Measurements from ENCODE around the gene NAA25.

DNA sequence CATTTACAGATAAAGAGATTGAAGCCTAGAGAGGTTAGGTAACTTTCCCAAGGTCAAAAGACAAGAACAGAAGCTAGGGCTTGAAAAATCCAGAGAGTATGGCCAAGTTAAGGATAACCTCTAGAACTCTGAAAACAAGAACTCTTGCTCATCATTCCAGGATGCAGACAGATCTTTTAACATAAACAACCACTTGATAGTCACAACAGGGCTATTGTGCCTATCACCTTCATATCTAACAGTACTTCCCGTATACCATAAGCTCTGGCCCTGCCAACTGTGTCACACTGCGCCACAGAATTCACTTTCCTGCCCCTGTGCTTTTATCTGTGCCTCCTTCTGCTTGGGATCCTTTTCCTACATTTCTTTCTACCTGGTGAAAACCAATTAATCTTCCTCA lies 77.1 kb downstream of the NAA25 start:
- TF ChIP-seq EZH2 (IDR thresholded peaks at IDR 0.05; ENCODE audit: borderline replicate concordance, insufficient read depth, low read depth, low read length, poor library complexity, severe bottlenecking), result no peak
- TF ChIP-seq, protein P1, sequence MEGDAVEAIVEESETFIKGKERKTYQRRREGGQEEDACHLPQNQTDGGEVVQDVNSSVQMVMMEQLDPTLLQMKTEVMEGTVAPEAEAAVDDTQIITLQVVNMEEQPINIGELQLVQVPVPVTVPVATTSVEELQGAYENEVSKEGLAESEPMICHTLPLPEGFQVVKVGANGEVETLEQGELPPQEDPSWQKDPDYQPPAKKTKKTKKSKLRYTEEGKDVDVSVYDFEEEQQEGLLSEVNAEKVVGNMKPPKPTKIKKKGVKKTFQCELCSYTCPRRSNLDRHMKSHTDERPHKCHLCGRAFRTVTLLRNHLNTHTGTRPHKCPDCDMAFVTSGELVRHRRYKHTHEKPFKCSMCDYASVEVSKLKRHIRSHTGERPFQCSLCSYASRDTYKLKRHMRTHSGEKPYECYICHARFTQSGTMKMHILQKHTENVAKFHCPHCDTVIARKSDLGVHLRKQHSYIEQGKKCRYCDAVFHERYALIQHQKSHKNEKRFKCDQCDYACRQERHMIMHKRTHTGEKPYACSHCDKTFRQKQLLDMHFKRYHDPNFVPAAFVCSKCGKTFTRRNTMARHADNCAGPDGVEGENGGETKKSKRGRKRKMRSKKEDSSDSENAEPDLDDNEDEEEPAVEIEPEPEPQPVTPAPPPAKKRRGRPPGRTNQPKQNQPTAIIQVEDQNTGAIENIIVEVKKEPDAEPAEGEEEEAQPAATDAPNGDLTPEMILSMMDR (IDR thresholded peaks at IDR 0.05), result no peak

Measured in B cell (primary cell).